Muscle layer of colon (tissue), 2 donors: Measurements from ENCODE around the gene QRICH2.
"Not testable (repeated sequence)": the region's sequence is repeated elsewhere in the genome, so short reads cannot be mapped to it uniquely, and the experiment has no call there.

Experiments used
- H3K27ac ChIP-seq: one replicate; pipeline ENCODE4 v1.7.0; 2013; ENCODE audit warnings: low read depth, mild to moderate bottlenecking, low read length, moderate library complexity
- H3K27me3 ChIP-seq, 2 donors: one replicate each; pipeline ENCODE4 v1.7.0; 2013; ENCODE audit warnings: low read length in 2 of 2, mild to moderate bottlenecking in 2 of 2; ENCODE audit not compliant: insufficient read depth in 2 of 2, control insufficient read depth in 1 of 2
- H3K36me3 ChIP-seq: one replicate; pipeline ENCODE4 v1.7.0; 2013; ENCODE audit warnings: mild to moderate bottlenecking, low read length; ENCODE audit not compliant: insufficient read depth
- H3K4me1 ChIP-seq: one replicate; pipeline ENCODE4 v1.7.0; 2013; ENCODE audit warnings: mild to moderate bottlenecking, low read length; ENCODE audit not compliant: insufficient read depth
- H3K4me3 ChIP-seq, 2 donors: one replicate each; pipeline ENCODE4 v1.7.0; 2013; ENCODE audit warnings: low read length in 2 of 2, low read depth in 1 of 2, mild to moderate bottlenecking in 1 of 2, moderate library complexity in 1 of 2
- H3K9ac ChIP-seq: one replicate; pipeline ENCODE4 v1.7.0; 2013; ENCODE audit warnings: low read length
- H3K9me3 ChIP-seq: one replicate; pipeline ENCODE4 v1.7.0; 2013; ENCODE audit warnings: mild to moderate bottlenecking, low read length
- donor health status: abdominal sarcoma.
- donor health status: Adenocarcinoma of cecum.

Gene QRICH2

GRCh38 chr17:76238847-76239537 is 69.1 kb downstream of the QRICH2 start:
- H3K4me3 ChIP-seq = no peak overlapping the region
- H3K36me3 ChIP-seq = no peaks in the 10 kb centered on the region
- no peak overlapping the region for H3K27ac ChIP-seq
- H3K27me3 ChIP-seq = peaks cover 8 to 16% of the 10 kb centered on the region in 2 donors
- no peaks in the 10 kb centered on the region for H3K9me3 ChIP-seq
- peaks cover 6% of the 10 kb centered on the region for H3K4me1 ChIP-seq
- H3K9ac ChIP-seq = no peak overlapping the region

- no peaks in the 10 kb centered on the region for H3K36me3 ChIP-seq
- no peak overlapping the region for H3K9ac ChIP-seq
- H3K9me3 ChIP-seq = no peaks in the 10 kb centered on the region
- peaks cover 8 to 16% of the 10 kb centered on the region in 2 donors for H3K27me3 ChIP-seq
- H3K4me1 ChIP-seq = peaks cover 6% of the 10 kb centered on the region
- H3K27ac ChIP-seq = no peak overlapping the region
- H3K4me3 ChIP-seq = no peak overlapping the region
Observed at GRCh38 chr17:76237859-76238313, 70.2 kb downstream of the QRICH2 start.

GRCh38 chr17:76236603-76237002 is 71.5 kb downstream of the QRICH2 start:
- Histone ChIP-seq H3K27me3 (peaks cover 1 to 11% of the 10 kb centered on the region in 2 donors), H3K36me3 (no peaks in the 10 kb centered on the region), H3K27ac (no peak overlapping the region), H3K9ac (no peak overlapping the region), H3K9me3 (no peaks in the 10 kb centered on the region), H3K4me3 (no peak overlapping the region), H3K4me1 (peaks cover 6% of the 10 kb centered on the region)

- no peaks in the 10 kb centered on the region for H3K9me3 ChIP-seq
- peaks cover 0 to 8% of the 10 kb centered on the region in 2 donors for H3K27me3 ChIP-seq
- no peaks in the 10 kb centered on the region for H3K36me3 ChIP-seq
- H3K4me3 ChIP-seq = no peak overlapping the region
- no peak overlapping the region for H3K9ac ChIP-seq
- H3K27ac ChIP-seq = no peak overlapping the region
- peaks cover 1% of the 10 kb centered on the region for H3K4me1 ChIP-seq
Observed at GRCh38 chr17:76235883-76236282, 72.2 kb downstream of the QRICH2 start.

GRCh38 chr17:76234354-76234679 is 73.8 kb downstream of the QRICH2 start:
- Histone ChIP-seq H3K27ac (no peak overlapping the region), H3K4me1 (no peaks in the 10 kb centered on the region), H3K9me3 (no peaks in the 10 kb centered on the region), H3K36me3 (no peaks in the 10 kb centered on the region), H3K27me3 (no peaks in the 10 kb centered on the region), H3K4me3 (no peak overlapping the region), H3K9ac (no peak overlapping the region)

GRCh38 chr17:76233588-76234353 is 74.3 kb downstream of the QRICH2 start:
- H3K9ac ChIP-seq = no peak overlapping the region
- no peaks in the 10 kb centered on the region for H3K36me3 ChIP-seq
- H3K27ac ChIP-seq = no peak overlapping the region
- H3K9me3 ChIP-seq = no peaks in the 10 kb centered on the region
- H3K4me3 ChIP-seq = no peak overlapping the region
- no peaks in the 10 kb centered on the region for H3K27me3 ChIP-seq
- no peaks in the 10 kb centered on the region for H3K4me1 ChIP-seq

GRCh38 chr17:76232342-76232741 is 75.7 kb downstream of the QRICH2 start:
- Histone ChIP-seq H3K36me3 (no peaks in the 10 kb centered on the region), H3K9me3 (no peaks in the 10 kb centered on the region), H3K27ac (no peak overlapping the region)

GRCh38 chr17:76226749-76227148 is 81.3 kb downstream of the QRICH2 start:
- H3K27me3 ChIP-seq, H3K9ac ChIP-seq, H3K9me3 ChIP-seq, H3K4me3 ChIP-seq, H3K4me1 ChIP-seq, H3K27ac ChIP-seq, H3K36me3 ChIP-seq: not testable (repeated sequence)

More at GRCh38 chr17:76232342-76232741, 75.7 kb downstream of the QRICH2 start:
- H3K9ac ChIP-seq = no peak overlapping the region
- no peaks in the 10 kb centered on the region for H3K27me3 ChIP-seq
- no peaks in the 10 kb centered on the region for H3K4me1 ChIP-seq
- H3K4me3 ChIP-seq = no peak overlapping the region

GRCh38 chr17:76225373-76226086 is 82.5 kb downstream of the QRICH2 start:
- not testable (repeated sequence) for H3K27ac ChIP-seq, H3K9me3 ChIP-seq, H3K36me3 ChIP-seq, H3K9ac ChIP-seq, H3K27me3 ChIP-seq, H3K4me1 ChIP-seq, H3K4me3 ChIP-seq
